ENCODE results near the gene SSH2.

The SSH2 gene

DNA sequence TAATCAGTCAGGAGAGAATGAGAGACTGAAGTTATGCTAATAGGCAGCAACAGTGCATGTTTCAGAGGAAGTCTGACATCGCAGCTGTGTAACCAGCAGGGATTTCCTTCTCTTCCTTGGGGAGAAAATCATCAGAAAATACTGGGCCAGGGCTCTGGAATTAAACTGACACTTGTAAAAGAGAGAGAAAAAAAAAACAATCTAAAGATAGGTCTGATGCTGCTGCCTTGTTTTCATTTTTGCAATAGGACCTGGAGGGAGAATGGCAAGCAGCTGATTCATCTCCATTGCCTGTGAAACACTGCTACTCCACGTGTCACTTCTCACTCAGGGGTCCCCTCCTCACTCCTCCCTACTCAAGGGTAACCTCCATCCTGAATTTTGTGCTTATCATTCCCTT, 289.6 kb downstream of the SSH2 start:
- DNase-seq = no peak
- in situ Hi-C loops (cut with HindIII; ENCODE audit: low pct_ligation_motif_present, low pct_unique_long_range_greater_than_20kb, low sequenced_read_pairs) = no loop called here

DNA sequence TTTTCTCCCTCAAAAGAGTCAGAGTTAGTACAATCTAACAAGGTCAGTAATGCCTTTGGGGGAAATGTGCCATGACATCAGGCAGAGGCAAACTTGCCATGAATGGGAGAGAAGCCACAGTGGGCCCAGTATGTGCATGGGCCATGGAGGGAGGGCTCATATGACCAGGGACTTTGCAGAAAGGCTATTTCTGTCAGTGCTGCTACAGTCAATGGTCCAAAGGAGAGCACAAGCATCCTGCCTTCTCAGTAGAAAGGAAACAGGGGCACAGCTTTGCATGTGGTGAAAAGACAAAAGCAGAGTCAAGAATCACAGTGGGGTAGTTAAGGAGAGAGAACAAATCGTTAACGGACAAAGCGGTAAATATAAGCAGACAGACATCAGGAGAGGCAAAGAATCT, 296.1 kb downstream of the SSH2 start:
- no peak for DNase-seq
- in situ Hi-C loops (cut with HindIII; ENCODE audit: low pct_ligation_motif_present, low pct_unique_long_range_greater_than_20kb, low sequenced_read_pairs) = no loop called here

DNA sequence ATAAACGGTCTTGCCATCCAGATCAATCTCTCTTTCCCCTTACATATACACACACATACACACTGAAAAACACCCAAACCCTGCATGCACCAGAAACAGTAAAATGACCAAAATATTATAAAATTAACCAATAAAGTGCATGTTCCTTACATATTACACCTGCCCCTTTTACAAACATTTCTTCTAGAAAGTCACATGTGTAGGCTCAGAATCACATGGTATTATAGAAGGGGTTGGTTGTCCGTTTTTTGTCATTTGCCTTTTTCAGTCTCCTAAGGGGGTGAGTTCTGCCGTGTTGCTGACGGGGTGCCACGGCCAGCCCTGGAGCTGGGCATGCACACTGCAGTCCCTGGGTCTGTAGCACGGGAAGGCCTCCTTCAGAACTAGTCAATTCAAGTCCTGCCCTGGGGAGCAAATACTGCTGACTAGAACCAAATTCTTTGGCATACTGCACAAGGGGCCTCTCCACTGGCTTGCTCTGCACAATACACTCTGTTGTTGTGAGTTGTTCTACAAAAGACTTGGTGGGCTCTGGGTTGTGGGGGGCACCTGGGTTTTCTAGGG, 299.3 kb downstream of the SSH2 start:
- no peak for DNase-seq
- in situ Hi-C loops (cut with HindIII; ENCODE audit: low pct_ligation_motif_present, low pct_unique_long_range_greater_than_20kb, low sequenced_read_pairs) = no loop called here

DNA sequence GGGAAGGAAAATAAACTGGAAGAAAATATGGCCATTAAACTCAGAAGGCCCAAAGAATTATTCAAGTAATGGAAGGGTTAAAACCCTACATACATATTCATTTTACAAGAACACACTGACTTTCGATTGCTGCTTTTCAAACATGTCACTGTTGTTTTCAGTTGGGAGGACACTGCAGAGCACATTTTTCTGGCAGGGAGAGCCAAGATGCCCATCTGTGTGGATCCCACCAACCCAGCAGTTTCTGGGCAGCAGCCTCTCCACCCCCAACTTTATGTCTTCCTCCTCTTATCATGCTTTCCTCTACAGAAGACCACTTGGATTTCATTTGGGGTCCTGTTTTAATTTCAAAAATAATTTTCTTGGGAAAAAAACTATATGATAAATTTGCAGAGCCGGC, 300.2 kb downstream of the SSH2 start:
- DNase-seq = no peak
- in situ Hi-C loops (cut with HindIII; ENCODE audit: low pct_ligation_motif_present, low pct_unique_long_range_greater_than_20kb, low sequenced_read_pairs) = no loop called here

DNA sequence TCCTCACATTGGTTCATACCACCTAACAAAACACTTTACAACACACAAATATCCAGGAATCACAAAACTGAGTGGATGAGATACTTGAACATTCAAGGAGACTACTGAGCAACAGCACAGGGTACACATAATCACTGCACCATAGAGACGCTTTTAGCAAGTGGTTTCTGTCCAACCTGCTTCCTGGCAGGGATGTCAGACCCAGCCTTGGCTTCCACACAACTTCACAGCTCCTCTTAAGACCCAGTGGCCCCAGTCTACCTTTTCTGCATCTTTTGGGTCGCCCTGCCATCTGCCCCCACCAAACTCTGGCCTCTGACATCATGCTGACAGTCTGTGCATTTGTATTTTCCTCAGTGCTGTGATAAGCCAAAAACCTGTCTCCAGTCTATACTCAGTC, 301.4 kb downstream of the SSH2 start:
- DNase-seq = no peak
- in situ Hi-C loops (cut with HindIII; ENCODE audit: low pct_ligation_motif_present, low pct_unique_long_range_greater_than_20kb, low sequenced_read_pairs) = no loop called here

GRCh38 chr17:29627951-29628350, 302.1 kb downstream of the SSH2 start:
- in situ Hi-C loops (cut with HindIII; ENCODE audit: low pct_ligation_motif_present, low pct_unique_long_range_greater_than_20kb, low sequenced_read_pairs) = no loop called here
- no peak for DNase-seq

GRCh38 chr17:29625037-29625750, 304.8 kb downstream of the SSH2 start:
- in situ Hi-C loops (cut with HindIII; ENCODE audit: low pct_ligation_motif_present, low pct_unique_long_range_greater_than_20kb, low sequenced_read_pairs) = no loop called here
- DNase-seq = peak; percentile 98

- DNase-seq = no peak
- in situ Hi-C loops (cut with HindIII; ENCODE audit: low pct_ligation_motif_present, low pct_unique_long_range_greater_than_20kb, low sequenced_read_pairs) = no loop called here
Observed at GRCh38 chr17:29624586-29624985, 305.4 kb downstream of the SSH2 start.

GRCh38 chr17:29623283-29623647, 306.8 kb downstream of the SSH2 start:
- in situ Hi-C loops (cut with HindIII; ENCODE audit: low pct_ligation_motif_present, low pct_unique_long_range_greater_than_20kb, low sequenced_read_pairs) = no loop called here
- DNase-seq = no peak

DNA sequence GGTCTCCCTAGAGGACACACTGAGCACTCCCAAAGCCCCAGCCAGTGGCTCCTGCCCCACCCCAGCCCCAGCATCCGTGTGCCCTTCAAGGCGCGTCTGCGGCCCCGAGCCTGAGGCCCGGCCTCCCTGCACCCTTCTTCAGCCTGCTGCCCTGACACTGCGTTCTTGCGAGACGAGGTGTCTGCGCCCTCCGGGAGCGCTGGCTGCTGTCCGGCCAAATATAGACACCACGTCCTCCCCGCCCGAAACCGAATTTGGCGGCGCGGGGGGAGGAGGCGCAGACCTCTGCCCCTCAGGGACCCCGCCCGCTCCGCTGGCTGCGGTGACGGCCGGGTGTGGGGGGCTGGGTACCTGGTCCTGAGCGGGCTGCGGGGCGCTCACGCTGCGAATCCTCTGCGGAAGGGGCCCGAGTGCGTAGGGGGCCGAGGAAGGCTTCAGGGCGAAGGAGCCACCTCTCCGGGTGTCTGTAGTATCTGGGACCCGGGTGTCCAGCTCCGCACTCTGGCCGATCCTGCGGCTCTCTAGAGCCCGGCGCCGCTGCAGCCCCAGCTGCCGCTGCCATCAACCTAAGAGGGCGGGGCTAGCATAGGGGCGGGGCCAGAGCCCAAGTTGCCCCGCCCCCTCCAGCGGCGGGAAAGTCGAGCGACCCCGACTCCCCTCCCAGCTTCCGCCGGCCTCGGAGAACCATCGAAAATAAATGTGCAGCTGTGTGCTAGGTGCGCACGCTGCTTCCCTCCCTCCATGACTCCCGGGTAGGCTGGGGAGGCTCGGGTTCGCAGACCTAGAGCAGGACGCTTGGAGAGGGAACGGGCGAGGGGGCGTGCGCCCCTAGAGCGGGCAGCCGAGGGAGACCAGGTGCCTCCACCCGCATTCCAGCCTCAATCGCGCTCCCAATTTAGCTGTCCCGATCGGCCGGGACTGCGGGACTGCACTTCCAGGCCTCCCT, 307.4 kb downstream of the SSH2 start, which contains the start of gene CORO6:
Gene CORO6 (minus strand): TSS at position 576 of the 946 bp plus-strand sequence. CDS start 1,491 bp downstream, outside the sequence.
- in situ Hi-C loops (cut with HindIII; ENCODE audit: low pct_ligation_motif_present, low pct_unique_long_range_greater_than_20kb, low sequenced_read_pairs) = no loop called here
- peak; percentile 71 for DNase-seq

DNA sequence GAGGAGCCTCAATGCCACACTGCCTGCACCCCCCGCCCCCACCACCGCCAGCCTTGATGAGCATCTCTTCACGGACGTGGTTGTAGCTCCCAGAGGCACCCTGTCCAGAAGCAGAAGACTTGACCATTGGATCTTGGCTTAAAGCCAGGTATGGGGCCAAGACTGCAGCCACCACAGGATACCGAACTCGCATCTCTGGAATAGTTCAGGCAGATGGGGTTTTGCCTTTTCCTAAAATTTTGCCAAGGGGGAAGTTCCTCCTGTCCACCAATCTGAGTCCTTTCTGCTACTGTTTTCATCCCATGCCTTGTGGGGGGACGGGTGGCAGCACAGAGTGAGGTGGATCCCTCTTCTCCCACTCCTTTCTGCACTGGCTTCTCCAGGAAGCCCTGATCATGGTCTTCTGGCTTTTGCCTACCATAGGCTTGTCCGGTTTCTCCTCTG, 308.3 kb downstream of the SSH2 start:
- in situ Hi-C loops (cut with HindIII; ENCODE audit: low pct_ligation_motif_present, low pct_unique_long_range_greater_than_20kb, low sequenced_read_pairs) = no loop called here
- DNase-seq = no peak

DNA sequence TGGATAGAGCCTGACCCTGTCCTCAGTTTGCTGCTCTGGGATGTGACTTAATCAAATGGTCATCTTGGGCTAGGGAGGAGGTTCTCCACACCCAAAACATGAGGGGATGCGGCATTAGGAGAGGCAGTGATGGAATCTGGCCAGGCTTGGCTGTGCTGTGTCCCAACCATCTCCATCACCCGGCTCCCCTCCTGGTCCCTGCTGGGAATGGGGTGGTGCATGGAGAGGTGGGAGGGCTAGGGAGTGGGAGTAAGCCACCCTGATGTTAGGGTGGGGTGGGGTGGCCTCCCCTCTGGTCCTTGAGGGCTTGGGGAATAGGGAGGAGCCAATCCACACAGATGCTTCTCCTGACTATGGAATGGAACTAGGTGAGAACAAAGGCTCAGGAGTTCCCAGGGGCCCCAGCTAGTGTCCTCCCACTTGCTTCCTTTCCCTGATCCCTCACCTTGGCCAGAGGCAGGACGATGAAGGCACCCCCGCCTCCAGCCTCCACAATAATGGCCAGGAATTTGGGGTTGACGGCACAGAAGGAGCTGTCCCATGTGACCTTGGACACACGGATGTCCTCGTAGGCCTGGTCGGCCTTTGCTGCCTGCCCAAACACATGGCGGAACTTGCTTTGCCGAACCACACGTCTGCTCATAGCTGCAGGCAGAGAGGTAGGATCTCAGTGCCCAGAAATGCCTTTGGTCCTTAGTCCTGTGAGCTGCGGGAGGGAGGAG, 309.1 kb downstream of the SSH2 start:
- in situ Hi-C loops (cut with HindIII; ENCODE audit: low pct_ligation_motif_present, low pct_unique_long_range_greater_than_20kb, low sequenced_read_pairs) = no loop called here

GRCh38 chr17:29620271-29620670, 309.8 kb downstream of the SSH2 start:
- in situ Hi-C loops (cut with HindIII; ENCODE audit: low pct_ligation_motif_present, low pct_unique_long_range_greater_than_20kb, low sequenced_read_pairs) = no loop called here
- DNase-seq = no peak

More for the DNA sequence above, 309.1 kb downstream of the SSH2 start:
- no peak for DNase-seq

GRCh38 chr17:29619251-29619650, 310.8 kb downstream of the SSH2 start:
- in situ Hi-C loops (cut with HindIII; ENCODE audit: low pct_ligation_motif_present, low pct_unique_long_range_greater_than_20kb, low sequenced_read_pairs) = no loop called here
- DNase-seq = peak; percentile 65

DNA sequence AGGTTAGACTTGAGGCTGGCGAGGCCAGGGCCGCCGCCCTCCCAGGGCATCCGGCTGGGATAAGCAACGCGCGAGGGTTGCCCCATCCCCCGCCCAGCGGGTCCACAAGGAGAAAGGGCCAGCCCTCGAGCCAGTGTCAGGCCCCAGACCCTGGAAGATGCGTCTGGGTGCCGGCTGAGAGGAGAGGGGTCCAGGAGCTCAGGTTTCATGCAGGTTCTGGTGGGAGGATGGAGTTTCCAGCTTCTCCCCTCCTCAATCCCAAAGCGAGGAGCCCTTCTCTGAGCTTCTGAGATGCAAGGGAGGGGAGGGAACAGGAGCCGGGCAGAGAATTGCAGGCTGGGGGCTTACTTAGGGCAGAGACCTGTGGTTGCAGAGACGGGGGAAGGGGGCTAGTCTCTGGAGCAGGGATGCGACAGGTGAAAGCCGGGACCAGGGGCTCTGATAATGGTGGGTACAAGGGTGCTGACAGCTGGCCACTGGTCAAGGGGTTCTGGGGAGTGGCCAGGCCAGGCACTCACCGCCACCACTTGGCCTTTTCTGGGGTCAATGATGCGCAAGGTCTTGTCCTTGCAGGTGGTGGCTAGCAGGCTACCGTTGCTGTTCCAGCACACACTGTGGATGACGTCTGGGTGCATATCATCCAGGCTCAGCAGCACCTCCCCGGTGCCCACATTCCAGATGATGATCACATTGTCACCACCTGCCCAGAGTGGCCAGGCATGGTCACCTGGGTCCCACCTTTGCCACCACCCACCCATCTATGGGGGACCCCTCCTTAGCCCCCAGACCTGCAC, 311.6 kb downstream of the SSH2 start:
- in situ Hi-C loops (cut with HindIII; ENCODE audit: low pct_ligation_motif_present, low pct_unique_long_range_greater_than_20kb, low sequenced_read_pairs) = no loop called here
- DNase-seq = no peak

GRCh38 chr17:29617481-29618271, 312.4 kb downstream of the SSH2 start:
- in situ Hi-C loops (cut with HindIII; ENCODE audit: low pct_ligation_motif_present, low pct_unique_long_range_greater_than_20kb, low sequenced_read_pairs) = no loop called here
- peak; percentile 79 for DNase-seq

DNA sequence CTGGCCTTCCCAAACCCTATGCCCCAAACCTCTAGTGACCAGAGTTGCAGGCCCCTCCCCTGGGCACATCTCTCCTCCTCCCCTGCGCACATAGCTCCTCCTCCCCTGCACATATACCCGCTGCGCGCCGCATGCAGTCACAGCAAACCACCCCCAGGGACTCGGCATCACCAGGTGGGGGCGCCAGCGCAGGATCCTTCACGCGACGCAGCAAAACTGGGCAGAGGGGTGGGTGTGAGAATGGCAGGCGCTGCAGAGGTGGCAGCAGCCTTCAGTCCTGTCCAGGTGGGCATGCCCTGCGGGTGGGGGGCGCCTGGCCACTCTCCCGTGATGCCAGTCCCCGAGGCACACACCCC, 312.9 kb downstream of the SSH2 start:
- in situ Hi-C loops (cut with HindIII; ENCODE audit: low pct_ligation_motif_present, low pct_unique_long_range_greater_than_20kb, low sequenced_read_pairs) = no loop called here

More for the DNA sequence above, 312.9 kb downstream of the SSH2 start:
- peak; percentile 31 for DNase-seq
